Kidney epithelial cell (primary cell): ENCODE measurements around the gene POLN. TPM values are rescaled to one million over a fixed set of nuclear protein-coding genes. Genes with fewer than 3 reads are reported as not detected.

Experiments
- DNase-seq: peaks from one replicate; pipeline ENCODE4 v3.0.0-alpha.2; 2010; ENCODE audit warnings: low read depth
- H3K27me3 ChIP-seq: 2 replicates; pipeline ENCODE4 v1.6.0; 2011; ENCODE audit warnings: low read length; ENCODE audit not compliant: control insufficient read depth, insufficient read depth
- H3K36me3 ChIP-seq: 2 replicates; pipeline ENCODE4 v1.5.1; 2011; ENCODE audit warnings: low read length; ENCODE audit not compliant: control insufficient read depth, insufficient read depth
- H3K4me3 ChIP-seq: 2 replicates; pipeline ENCODE4 v1.5.1; 2011; ENCODE audit warnings: low read depth, mild to moderate bottlenecking, control low read depth, low read length
- total RNA-seq: library from RNA; depleted of rRNA; stranded (reverse); fragments of >200 nt; gene quantifications from 2 replicates; pipeline ENCODE4 v1.2.3, GENCODE V29; 2015
- TF ChIP-seq, protein P1 (sequence below): IDR thresholded peaks from 2 replicates; pipeline ENCODE4 v1.5.1; 2011; ENCODE audit warnings: mild to moderate bottlenecking, moderate library complexity, low read length, control low read depth, inconsistent platforms; ENCODE audit not compliant: insufficient read depth, poor library complexity, severe bottlenecking

Gene POLN
- total RNA-seq, 1 donor from 2014 or later = 0.38 TPM

DNA sequence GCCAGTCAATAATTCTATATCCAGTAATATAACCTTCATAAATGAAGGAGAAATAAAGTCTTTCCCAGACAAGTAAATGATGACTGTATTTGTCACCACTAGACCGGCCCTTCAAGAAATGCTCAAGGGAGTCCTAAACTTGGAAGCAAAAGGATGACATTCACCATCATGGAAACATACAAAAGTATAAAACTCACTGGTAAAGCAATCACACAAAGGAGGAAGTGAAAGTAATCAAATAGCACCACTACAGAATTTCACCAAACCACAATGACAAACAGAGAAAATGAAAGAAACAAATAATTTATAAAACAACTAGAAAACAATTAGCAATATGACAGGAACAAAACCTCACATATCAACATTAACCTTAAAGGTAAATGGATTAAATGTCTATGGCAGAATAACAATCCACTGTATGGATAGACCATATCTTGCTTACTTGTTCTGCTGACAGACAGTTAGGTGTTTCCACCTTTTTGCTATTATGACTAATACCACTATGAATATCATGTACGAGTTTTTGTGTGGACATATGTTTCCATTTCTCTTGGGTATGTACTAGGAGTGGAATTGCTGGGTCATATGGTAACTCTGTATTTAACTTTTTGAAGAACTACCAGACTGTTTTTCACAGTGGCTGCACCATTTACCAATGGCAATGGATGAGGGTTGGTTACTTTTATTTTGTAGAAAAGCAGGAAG, 137.9 kb downstream of the POLN start:
- H3K27me3 ChIP-seq = no peaks in the 10 kb centered on the region
- no peak for DNase-seq
- H3K4me3 ChIP-seq = no peak overlapping the region
- no peaks in the 10 kb centered on the region for H3K36me3 ChIP-seq
- TF ChIP-seq, protein P1, sequence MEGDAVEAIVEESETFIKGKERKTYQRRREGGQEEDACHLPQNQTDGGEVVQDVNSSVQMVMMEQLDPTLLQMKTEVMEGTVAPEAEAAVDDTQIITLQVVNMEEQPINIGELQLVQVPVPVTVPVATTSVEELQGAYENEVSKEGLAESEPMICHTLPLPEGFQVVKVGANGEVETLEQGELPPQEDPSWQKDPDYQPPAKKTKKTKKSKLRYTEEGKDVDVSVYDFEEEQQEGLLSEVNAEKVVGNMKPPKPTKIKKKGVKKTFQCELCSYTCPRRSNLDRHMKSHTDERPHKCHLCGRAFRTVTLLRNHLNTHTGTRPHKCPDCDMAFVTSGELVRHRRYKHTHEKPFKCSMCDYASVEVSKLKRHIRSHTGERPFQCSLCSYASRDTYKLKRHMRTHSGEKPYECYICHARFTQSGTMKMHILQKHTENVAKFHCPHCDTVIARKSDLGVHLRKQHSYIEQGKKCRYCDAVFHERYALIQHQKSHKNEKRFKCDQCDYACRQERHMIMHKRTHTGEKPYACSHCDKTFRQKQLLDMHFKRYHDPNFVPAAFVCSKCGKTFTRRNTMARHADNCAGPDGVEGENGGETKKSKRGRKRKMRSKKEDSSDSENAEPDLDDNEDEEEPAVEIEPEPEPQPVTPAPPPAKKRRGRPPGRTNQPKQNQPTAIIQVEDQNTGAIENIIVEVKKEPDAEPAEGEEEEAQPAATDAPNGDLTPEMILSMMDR = no peak

DNA sequence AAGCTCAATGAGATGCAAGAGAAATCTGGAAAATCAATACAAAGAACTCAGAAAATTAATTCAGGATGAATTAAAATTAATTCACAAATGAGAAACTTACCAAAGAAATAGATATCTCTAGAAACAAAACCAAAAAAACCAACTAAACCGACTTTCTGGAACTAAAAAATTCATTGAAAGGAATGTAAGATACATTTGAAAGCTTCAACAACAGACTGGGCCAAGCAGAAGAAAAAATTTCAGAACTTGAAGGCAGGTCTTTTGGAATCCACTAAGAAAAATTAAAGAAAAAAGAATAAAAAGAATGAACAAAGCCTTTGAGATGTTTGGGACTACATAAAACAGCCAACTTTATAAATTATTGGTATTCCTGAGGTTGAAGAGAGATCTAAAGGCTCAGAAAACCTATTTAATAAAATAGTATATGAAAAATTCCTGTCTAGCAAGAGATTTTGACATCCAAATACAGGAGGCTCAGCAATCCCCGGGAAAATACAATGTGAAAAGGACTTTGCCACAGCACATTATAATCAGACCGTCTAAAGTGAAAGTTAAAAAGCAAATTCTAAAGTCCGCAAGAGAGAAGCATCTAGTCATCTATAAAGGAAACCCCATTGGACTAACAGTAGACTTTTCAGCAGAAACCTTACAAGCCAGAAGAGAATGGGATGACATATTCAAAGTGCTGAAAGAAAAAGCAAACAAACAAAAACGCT, 138.6 kb downstream of the POLN start:
- Histone ChIP-seq H3K36me3 (no peaks in the 10 kb centered on the region), H3K27me3 (no peaks in the 10 kb centered on the region), H3K4me3 (no peak overlapping the region)
- DNase-seq = no peak
- TF ChIP-seq, protein P1 = no peak

DNA sequence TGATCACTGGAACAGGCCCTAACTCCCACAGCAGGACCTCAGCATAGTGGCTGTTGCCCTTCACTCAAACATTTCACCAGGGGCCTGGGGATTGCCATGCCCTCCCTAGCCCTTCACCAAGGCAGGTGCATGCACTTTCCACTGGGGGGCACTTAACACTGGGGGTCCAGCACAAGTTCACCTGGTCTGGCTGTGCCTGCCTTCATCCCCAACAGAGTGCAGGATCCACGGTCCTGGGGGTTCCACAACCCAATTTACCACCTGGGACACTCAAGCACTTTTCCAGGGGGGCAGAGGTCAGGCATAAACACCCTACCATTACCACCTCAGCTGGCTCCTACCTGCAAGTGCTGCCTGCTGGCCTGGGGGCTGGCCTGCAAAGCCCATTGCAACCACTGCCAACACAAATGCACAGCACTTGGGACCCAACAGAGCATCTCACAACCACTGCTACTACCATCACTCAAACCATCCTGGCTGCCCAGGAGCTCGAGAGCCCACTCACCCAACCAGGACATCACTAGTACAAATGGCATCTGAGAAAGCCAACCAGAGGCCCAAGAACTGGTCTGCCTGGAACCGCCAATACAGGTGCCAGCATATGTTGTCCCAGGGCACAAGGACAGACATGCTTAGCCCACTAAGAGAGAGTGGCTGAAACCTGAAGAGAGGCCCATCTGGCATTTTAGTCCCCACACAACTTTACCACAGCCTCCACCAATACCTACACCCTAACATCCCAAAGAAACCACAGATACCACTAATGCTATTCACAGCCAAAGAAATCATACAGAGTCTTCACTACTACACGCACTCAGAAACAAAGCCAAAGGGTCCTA, 139.7 kb downstream of the POLN start:
- Histone ChIP-seq H3K36me3 (no peaks in the 10 kb centered on the region), H3K27me3 (no peaks in the 10 kb centered on the region), H3K4me3 (no peak overlapping the region)
- TF ChIP-seq, protein P1 = no peak
- no peak for DNase-seq

DNA sequence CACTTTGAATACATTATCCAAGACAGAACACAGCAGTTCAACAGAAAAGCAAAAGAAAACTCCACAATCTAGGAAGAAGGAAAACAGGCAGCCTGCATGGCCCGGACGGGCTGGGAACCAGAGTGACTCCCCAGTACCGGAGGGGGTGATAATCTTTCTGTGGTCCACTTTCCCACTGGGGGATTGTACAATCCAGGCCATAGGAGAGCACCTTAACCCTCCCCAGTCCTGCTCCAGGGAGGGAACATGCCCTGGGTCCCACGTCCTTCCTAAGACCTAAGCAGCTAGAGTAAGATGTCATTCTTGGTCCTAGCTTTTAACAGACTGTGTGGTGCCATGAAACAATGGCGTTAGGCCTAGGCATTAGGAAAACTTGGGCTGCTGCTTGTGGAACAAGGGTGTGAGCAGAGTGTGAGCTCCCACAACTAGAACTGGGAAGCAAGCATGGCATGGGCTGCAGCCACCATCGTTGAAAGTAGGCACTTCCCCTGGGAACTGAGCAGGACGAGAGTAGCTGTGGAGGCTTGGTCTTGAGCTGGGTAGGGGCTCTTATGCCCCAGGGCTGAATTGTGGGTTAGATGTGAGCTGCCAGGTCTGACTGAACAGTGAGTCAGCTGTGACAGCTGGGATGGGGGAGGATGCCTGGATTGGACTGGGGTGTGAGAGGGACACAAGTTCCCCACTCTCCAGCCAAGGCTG, 140.4 kb downstream of the POLN start:
- TF ChIP-seq, protein P1 = no peak
- Histone ChIP-seq H3K27me3 (no peaks in the 10 kb centered on the region), H3K4me3 (no peak overlapping the region), H3K36me3 (no peaks in the 10 kb centered on the region)
- DNase-seq = peak; percentile 42

DNA sequence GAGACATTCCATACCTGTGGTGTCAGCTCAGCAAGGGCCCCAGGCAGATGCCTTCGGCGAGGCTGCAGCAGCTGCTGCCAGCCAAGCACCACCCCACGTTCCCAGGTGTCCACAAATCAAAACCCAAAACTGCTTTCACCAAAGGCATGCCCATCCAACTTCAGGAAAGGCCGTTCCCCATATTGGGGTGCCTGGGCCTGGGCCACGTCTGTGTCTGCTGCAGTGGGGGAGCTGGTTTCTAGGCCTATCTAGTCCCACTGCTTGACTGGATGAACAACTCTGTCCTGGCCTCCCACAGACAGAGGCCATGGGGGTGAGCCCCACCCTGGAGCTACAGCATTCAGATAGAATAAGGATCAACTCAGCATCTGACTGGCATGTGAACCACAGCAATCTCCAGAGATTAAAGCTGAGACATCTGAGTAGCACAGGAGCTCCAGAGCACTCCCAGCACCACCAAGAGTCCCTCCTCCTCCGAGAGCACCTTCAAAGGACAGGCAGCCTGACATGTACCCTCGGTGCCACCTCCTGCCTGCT, 145.8 kb downstream of the POLN start:
- Histone ChIP-seq H3K36me3 (no peaks in the 10 kb centered on the region), H3K4me3 (no peak overlapping the region), H3K27me3 (no peaks in the 10 kb centered on the region)
- TF ChIP-seq, protein P1 = no peak
- DNase-seq = peak; percentile 63
